DND-41 (cell line): ENCODE measurements around the gene NEURL3.

Experiments
- EZH2 ChIP-seq: IDR thresholded peaks from 3 replicates; pipeline ENCODE4 v1.6.1; 2012; ENCODE audit warnings: borderline replicate concordance, low read depth, mild to moderate bottlenecking, moderate library complexity, low read length, inconsistent platforms; ENCODE audit not compliant: severe bottlenecking
- TF ChIP-seq, protein P1 (sequence below): IDR thresholded peaks from 2 replicates; pipeline ENCODE4 v1.5.1; 2012; ENCODE audit warnings: borderline replicate concordance, low read length, moderate library complexity, mild to moderate bottlenecking; ENCODE audit not compliant: poor library complexity, severe bottlenecking; ENCODE audit errors: extremely low read depth

DNA sequence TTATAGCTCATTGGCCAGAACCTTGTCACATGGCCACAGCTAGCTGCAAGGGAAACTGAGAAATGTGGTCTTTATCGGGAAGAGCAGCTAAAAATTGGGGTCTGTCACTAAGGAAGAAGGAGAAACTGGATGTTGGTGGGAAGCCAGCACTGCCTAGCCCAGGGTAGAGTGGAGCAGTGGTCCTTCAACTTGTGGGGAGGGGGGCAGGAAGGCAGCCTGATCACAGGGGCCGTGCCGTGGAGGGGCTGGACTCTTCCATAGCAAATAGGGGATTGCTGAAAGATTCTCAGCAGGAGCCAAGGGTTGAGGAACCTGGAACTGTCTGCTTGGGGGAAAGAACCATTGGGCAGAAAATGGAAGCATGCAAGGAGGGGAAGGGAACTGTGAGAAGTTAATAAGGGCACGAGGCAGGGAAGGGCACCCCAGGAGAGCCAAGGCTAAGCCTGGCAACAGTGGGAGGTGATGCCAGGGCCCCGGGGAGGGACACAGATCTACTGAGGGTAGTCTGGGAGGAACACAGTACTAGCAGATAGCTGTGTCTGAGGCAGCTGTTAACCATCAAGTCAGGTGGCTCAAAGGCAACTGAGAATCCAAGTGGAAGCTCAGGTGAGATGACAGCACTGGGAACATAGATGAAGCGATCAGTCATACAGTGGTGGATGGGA lies 5.9 kb upstream of the NEURL3 start:
- TF ChIP-seq EZH2 = no peak
- TF ChIP-seq, protein P1, sequence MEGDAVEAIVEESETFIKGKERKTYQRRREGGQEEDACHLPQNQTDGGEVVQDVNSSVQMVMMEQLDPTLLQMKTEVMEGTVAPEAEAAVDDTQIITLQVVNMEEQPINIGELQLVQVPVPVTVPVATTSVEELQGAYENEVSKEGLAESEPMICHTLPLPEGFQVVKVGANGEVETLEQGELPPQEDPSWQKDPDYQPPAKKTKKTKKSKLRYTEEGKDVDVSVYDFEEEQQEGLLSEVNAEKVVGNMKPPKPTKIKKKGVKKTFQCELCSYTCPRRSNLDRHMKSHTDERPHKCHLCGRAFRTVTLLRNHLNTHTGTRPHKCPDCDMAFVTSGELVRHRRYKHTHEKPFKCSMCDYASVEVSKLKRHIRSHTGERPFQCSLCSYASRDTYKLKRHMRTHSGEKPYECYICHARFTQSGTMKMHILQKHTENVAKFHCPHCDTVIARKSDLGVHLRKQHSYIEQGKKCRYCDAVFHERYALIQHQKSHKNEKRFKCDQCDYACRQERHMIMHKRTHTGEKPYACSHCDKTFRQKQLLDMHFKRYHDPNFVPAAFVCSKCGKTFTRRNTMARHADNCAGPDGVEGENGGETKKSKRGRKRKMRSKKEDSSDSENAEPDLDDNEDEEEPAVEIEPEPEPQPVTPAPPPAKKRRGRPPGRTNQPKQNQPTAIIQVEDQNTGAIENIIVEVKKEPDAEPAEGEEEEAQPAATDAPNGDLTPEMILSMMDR = no peak
